Heart left ventricle (tissue), 16 donors: ENCODE results near the gene IGFBP7. TPM values are rescaled to one million over a fixed set of nuclear protein-coding genes. Genes with fewer than 3 reads are reported as not detected.
A peak's percentile ranks its signal among the peaks of the same experiment; 100 is the strongest.

Experiments used
- ATAC-seq, 4 donors: fragments of 200-7000 bp; cut with Tn5 transposase; one replicate each; pipeline ENCODE4 v1.9.1; 2020 to 2022; ENCODE audit warnings: moderate library complexity in 4 of 4, mild to moderate bottlenecking in 3 of 4, moderate number of reproducible peaks in 1 of 4
- DNase-seq, 5 donors: peaks; one replicate each; pipeline ENCODE4 v3.0.0-alpha.2; 2020
- H3K27ac ChIP-seq, 12 donors: fragments of 200-600 bp; sonication (generic) in 4 of 12; one replicate each; pipeline versions ENCODE4 v1.5.0 to v1.8.0; 2016 to 2022; ENCODE audit warnings: mild to moderate bottlenecking in 2 of 12
- H3K27me3 ChIP-seq, 9 donors: fragments of 200-600 bp; sonication (generic) in 2 of 9; one replicate each; pipeline versions ENCODE4 v1.5.1 to v1.8.0; 2016 to 2022; ENCODE audit warnings: mild to moderate bottlenecking in 3 of 9
- H3K36me3 ChIP-seq, 9 donors: fragments of 200-600 bp; sonication (generic) in 2 of 9; one replicate each; pipeline versions ENCODE4 v1.5.0 to v1.8.0; 2018 to 2022; ENCODE audit warnings: mild to moderate bottlenecking in 2 of 9
- H3K4me1 ChIP-seq, 12 donors: fragments of 200-600 bp; sonication (generic) in 4 of 12; one replicate each; pipeline versions ENCODE4 v1.5.0 to v1.8.0; 2016 to 2022; ENCODE audit warnings: mild to moderate bottlenecking in 3 of 12
- H3K4me3 ChIP-seq, 12 donors: fragments of 200-600 bp; sonication (generic) in 4 of 12; one replicate each; pipeline versions ENCODE4 v1.5.0 to v1.8.0; 2017 to 2022; ENCODE audit warnings: mild to moderate bottlenecking in 9 of 12, moderate library complexity in 4 of 12
- H3K9me3 ChIP-seq, 12 donors: fragments of 200-600 bp; sonication (generic) in 4 of 12; one replicate each; pipeline versions ENCODE4 v1.5.0 to v1.8.0; 2016 to 2022; ENCODE audit warnings: mild to moderate bottlenecking in 1 of 12
- CTCF ChIP-seq, 12 donors: fragments of 200-600 bp; sonication (generic) in 4 of 12; IDR thresholded peaks; one replicate each; pipeline versions ENCODE4 v1.5.0 to v1.8.0; 2018 to 2022; ENCODE audit warnings: antibody characterized with exemption in 12 of 12, mild to moderate bottlenecking in 5 of 12
- POLR2A ChIP-seq, 2 donors: fragments of 450-650 bp; IDR thresholded peaks; one replicate each; pipeline ENCODE4 v1.6.1; 2017; ENCODE audit warnings: antibody characterized with exemption in 2 of 2, mild to moderate bottlenecking in 2 of 2, moderate library complexity in 2 of 2
- WGBS, 4 donors: extraction: QIAGEN DNeasy Blood & Tissue Kit in 2 of 4; methylation state at CpG; one replicate each; pipeline versions ENCODE4 v1.1.5 to v1.1.7; 2013 to 2018; 5-methylcytosine and 5-hydroxymethylcytosine counted together
- intact Hi-C, 10 donors: fragments of 100-400 bp; cut with DNase I; formaldehyde crosslinking; loops; one replicate each; pipeline versions ENCODE4 v1.11.1 to v1.14.2; 2022
- polyA plus RNA-seq, 2 donors: library from polyadenylated mRNA; stranded (reverse); fragments of 200-250 nt; gene quantifications; one replicate each; pipeline ENCODE4 v1.2.3, GENCODE V29; 2013
- total RNA-seq, 9 donors: library from RNA; depleted of rRNA in 2 of 9; stranded (reverse); fragments of >200 nt in 2 of 9; fragmentation: NEBNext Ultra II Directional in 3 of 9; extraction: Animal tissue kit (Norgen Biotek cat#: 25700) in 3 of 9; gene quantifications; one replicate each; pipeline versions ENCODE4 v1.1.0 to v1.2.4, GENCODE V29; 2016 to 2023
- donor health status: ischemic (EF 13 %, LVEDD 7.1; RV severe dilation, severe dysfunction).
- donor health status: healthy with polysubstance abuse.
- donor health status: DM: no; HTN: yes; CAD: no.
- donor health status: DM: no; HTN: no; CAD: no.
- donor health status: ischemic (EF 25% LVEDD 6.9; RV normal size, moderate dysfunction).
- donor health status: ischemic (EF 25% LVEDD 5.7; RV mildly dilated, moderate dysfunction).
- donor health status: healthy.
- donor health status: DM: yes; HTN: yes; CAD: no.
- donor health status: ischemic (EF 35%, LVEDD 5.7; RV mildly dilated, moderate dysfunction).
- donor health status: nonischemic (EF 11% LVEDD 7.7; RV severe dilation, severe dysfunction).
- donor health status: DM: yes; HTN: yes; CAD: no.
- donor health status: PGD.
- donor health status: ischemic (EF 29% LVEDD 5.4; RV normal size, mild dysfunction).
- donor health status: nonischemic (EF 23%, LVEDD 6.1; RV moderate dilation, normal function).

IGFBP7 gene
- total and polyA plus RNA-seq, 11 donors, result 458 to 1,088 (median 585) TPM

- TF ChIP-seq POLR2A (IDR thresholded peaks at IDR 0.05) (no peak), CTCF (IDR thresholded peaks at IDR 0.05) (peak in 4 of 12 donors; percentile 9 to 31 (median 18))
- peaks cover 0 to 6% (median 0%) of the 10 kb centered on the region in 12 donors for H3K9me3 ChIP-seq
- H3K4me3 ChIP-seq, result no peak overlapping the region
- H3K36me3 ChIP-seq, result no peaks in the 10 kb centered on the region
- no peak for DNase-seq
- H3K27me3 ChIP-seq, result no peaks in the 10 kb centered on the region
- H3K27ac ChIP-seq, result no peak overlapping the region
- peak in 2 of 4 donors; percentile 47 to 50 for ATAC-seq
- H3K4me1 ChIP-seq, result peaks cover 0 to 5% (median 0%) of the 10 kb centered on the region in 12 donors
- 72 to 84% (median 81%) methylated on average over 2 of the region's 2 CpGs; no CpG with 5 or more reads in 1 of the 4 donors for WGBS, 4 donors
- intact Hi-C loops, result loop anchor here in 5 of 10 donors (2.0 to 10.0 kb wide), 4 partner anchors 41 to 123 kb away; no protein-coding TSS in a partner anchor
Observed at GRCh38 chr4:57158221-57158620, 48.0 kb upstream of the IGFBP7 start.

- WGBS, 4 donors, result 81 to 96% (median 92%) methylated on average over 8 of the region's 8 CpGs
- Histone ChIP-seq H3K27me3 (no peaks in the 10 kb centered on the region), H3K9me3 (peaks cover 0 to 6% (median 0%) of the 10 kb centered on the region in 12 donors), H3K4me3 (no peak overlapping the region), H3K4me1 (no peaks in the 10 kb centered on the region), H3K27ac (no peak overlapping the region), H3K36me3 (no peaks in the 10 kb centered on the region)
- TF ChIP-seq CTCF (IDR thresholded peaks at IDR 0.05), result no peak
- TF ChIP-seq POLR2A (IDR thresholded peaks at IDR 0.05), result no peak
- intact Hi-C loops, result loop anchor here in 5 of 10 donors (2.0 to 10.0 kb wide), 4 partner anchors 40 to 123 kb away; no protein-coding TSS in a partner anchor
- ATAC-seq (no peak), DNase-seq (no peak)
Observed at GRCh38 chr4:57157596-57158137, 47.5 kb upstream of the IGFBP7 start.

GRCh38 chr4:57156242-57156990, 46.2 kb upstream of the IGFBP7 start:
- H3K27ac ChIP-seq, result no peak overlapping the region
- ATAC-seq (no peak), DNase-seq (no peak)
- H3K36me3 ChIP-seq, result no peaks in the 10 kb centered on the region
- WGBS, 4 donors, result 87 to 92% (median 91%) methylated on average over 7 of the region's 7 CpGs
- peaks cover 0 to 6% (median 0%) of the 10 kb centered on the region in 12 donors for H3K9me3 ChIP-seq
- H3K4me3 ChIP-seq, result no peak overlapping the region
- TF ChIP-seq CTCF (IDR thresholded peaks at IDR 0.05) (no peak), POLR2A (IDR thresholded peaks at IDR 0.05) (no peak)
- H3K27me3 ChIP-seq, result no peaks in the 10 kb centered on the region
- H3K4me1 ChIP-seq, result no peaks in the 10 kb centered on the region
- intact Hi-C loops, result loop anchor here in 3 of 10 donors (5.0 to 10.0 kb wide), 3 partner anchors 39 to 122 kb away; no protein-coding TSS in a partner anchor

- no peak for TF ChIP-seq CTCF (IDR thresholded peaks at IDR 0.05)
- no peak for TF ChIP-seq POLR2A (IDR thresholded peaks at IDR 0.05)
- intact Hi-C loops, result loop anchor here in 3 of 10 donors (5.0 to 10.0 kb wide), 3 partner anchors 38 to 120 kb away; no protein-coding TSS in a partner anchor
- Histone ChIP-seq H3K36me3 (no peaks in the 10 kb centered on the region), H3K4me3 (no peak overlapping the region), H3K27ac (no peak overlapping the region), H3K9me3 (peaks cover 0 to 6% (median 0%) of the 10 kb centered on the region in 12 donors), H3K4me1 (no peaks in the 10 kb centered on the region), H3K27me3 (no peaks in the 10 kb centered on the region)
- ATAC-seq (no peak), DNase-seq (no peak)
- 86 to 91% (median 87%) methylated on average over 3 of the region's 3 CpGs for WGBS, 4 donors
Observed at GRCh38 chr4:57154926-57155325, 44.7 kb upstream of the IGFBP7 start.
